T-helper 2 cell treated with Interferon-gamma antibody and Interleukin-4, amounts not matched to agents 5 μg/mL and 100 μg/mL, for 36 hours (primary cell): ENCODE measurements around the gene CLEC2D.
"Not testable (repeated sequence)": the region's sequence is repeated elsewhere in the genome, so short reads cannot be mapped to it uniquely, and the experiment has no call there.

Source experiments
- DNase-seq: peaks from one replicate; pipeline ENCODE4 v3.0.0; 2021; ENCODE audit warnings: low spot score
- H3K27ac Mint-ChIP-seq: one replicate; pipeline ENCODE4 v1.8.0; 2021; ENCODE audit warnings: mild to moderate bottlenecking, mixed read lengths
- H3K27me3 Mint-ChIP-seq: one replicate; pipeline ENCODE4 v1.8.0; 2021; ENCODE audit warnings: low read depth, mixed read lengths
- H3K36me3 Mint-ChIP-seq: one replicate; pipeline ENCODE4 v1.8.0; 2021; ENCODE audit warnings: low read depth, mixed read lengths
- H3K4me1 Mint-ChIP-seq: one replicate; pipeline ENCODE4 v1.8.0; 2021; ENCODE audit warnings: low read depth, mixed read lengths
- H3K4me3 Mint-ChIP-seq: one replicate; pipeline ENCODE4 v1.8.0; 2022; ENCODE audit warnings: mild to moderate bottlenecking, moderate library complexity, mixed read lengths
- H3K9me3 Mint-ChIP-seq: one replicate; pipeline ENCODE4 v1.8.0; 2021; ENCODE audit warnings: mixed read lengths

Gene CLEC2D

GRCh38 chr12:9699269-9699897, 29.9 kb downstream of the CLEC2D start:
- Mint-ChIP-seq H3K27me3 (no peaks in the 10 kb centered on the region), H3K4me1 (peaks cover 63% of the 10 kb centered on the region), H3K4me3 (no peak overlapping the region), H3K27ac (peak overlapping the region; percentile 64), H3K9me3 (peaks cover 29% of the 10 kb centered on the region), H3K36me3 (peaks cover 56% of the 10 kb centered on the region)
- DNase-seq: no peak

- Mint-ChIP-seq H3K27me3 (no peaks in the 10 kb centered on the region), H3K36me3 (peaks cover 51% of the 10 kb centered on the region), H3K9me3 (peaks cover 33% of the 10 kb centered on the region), H3K27ac (no peak overlapping the region), H3K4me3 (no peak overlapping the region), H3K4me1 (peaks cover 63% of the 10 kb centered on the region)
- DNase-seq: no peak
These were observed 30.5 kb downstream of the CLEC2D start for GRCh38 chr12:9699898-9700605.

DNA sequence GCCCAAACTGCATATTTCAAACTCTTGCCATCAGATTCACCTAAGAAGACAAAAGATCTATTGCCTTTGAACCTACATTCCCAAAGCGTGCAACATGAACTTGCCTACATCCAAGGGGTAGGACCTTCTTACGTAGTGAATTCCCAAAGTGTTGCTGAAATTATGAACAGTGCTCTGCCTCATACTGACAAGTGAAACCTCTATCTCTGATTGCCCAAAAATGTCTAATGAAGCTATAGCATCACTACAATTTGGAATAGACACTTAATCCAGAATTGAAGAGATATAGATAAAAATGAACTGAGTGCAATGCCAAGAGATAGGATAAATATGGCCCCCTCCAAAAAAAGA, 31.1 kb downstream of the CLEC2D start:
- Mint-ChIP-seq H3K4me1 (peaks cover 64% of the 10 kb centered on the region), H3K9me3 (peaks cover 33% of the 10 kb centered on the region), H3K27ac (peak overlapping the region; percentile 59), H3K4me3 (peak overlapping the region; percentile 30), H3K27me3 (no peaks in the 10 kb centered on the region), H3K36me3 (peaks cover 51% of the 10 kb centered on the region)
- no peak for DNase-seq

- peaks cover 68% of the 10 kb centered on the region for H3K4me1 Mint-ChIP-seq
- peak overlapping the region; percentile 82 for H3K27ac Mint-ChIP-seq
- H3K36me3 Mint-ChIP-seq: peaks cover 50% of the 10 kb centered on the region
- no peak for DNase-seq
- peaks cover 29% of the 10 kb centered on the region for H3K9me3 Mint-ChIP-seq
- H3K4me3 Mint-ChIP-seq: peak overlapping the region; percentile 60
- H3K27me3 Mint-ChIP-seq: no peaks in the 10 kb centered on the region
These were observed 32.1 kb downstream of the CLEC2D start for GRCh38 chr12:9701380-9702154.

DNA sequence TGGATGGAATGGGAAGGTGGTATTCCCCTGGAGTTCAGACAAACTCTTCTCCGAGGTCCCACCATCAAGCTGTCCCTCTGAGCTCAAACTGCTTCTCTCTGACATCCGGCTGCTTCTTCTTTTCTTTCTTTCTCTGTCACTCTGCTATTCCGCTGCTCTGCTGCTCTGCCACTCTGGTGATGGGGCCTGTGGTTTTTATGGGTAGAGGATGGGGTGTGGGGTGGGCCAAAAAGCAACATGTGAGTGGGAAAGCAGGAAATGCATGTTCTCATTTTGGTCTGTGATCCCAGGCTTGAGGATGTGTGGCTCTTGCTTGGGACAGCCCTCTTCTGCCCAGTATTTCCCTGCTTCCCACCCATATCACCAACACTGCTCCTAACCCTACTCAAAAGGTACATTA, 32.7 kb downstream of the CLEC2D start:
- no peaks in the 10 kb centered on the region for H3K27me3 Mint-ChIP-seq
- peaks cover 47% of the 10 kb centered on the region for H3K36me3 Mint-ChIP-seq
- DNase-seq: no peak
- peak overlapping the region; percentile 82 for H3K27ac Mint-ChIP-seq
- H3K4me3 Mint-ChIP-seq: peak overlapping the region; percentile 60
- H3K4me1 Mint-ChIP-seq: peaks cover 69% of the 10 kb centered on the region
- peaks cover 23% of the 10 kb centered on the region for H3K9me3 Mint-ChIP-seq

DNA sequence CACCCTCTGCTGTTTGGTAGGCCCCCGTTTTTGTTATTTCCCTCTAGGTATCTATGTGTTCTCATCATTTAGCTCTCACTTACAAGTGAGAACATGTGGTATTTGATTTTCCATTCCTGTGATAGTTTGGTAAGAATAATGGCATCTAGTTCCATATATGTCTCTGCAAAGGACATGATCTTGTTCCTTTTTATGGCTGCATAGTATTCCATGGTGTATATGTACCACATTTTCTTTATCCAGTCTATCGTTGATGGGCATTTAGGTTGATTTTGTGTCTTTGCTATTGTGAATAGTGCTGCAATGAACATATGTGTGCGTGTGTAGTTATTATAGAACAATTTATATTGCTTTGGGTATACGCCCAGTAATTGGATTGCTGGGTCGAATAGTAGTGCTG, 35.0 kb downstream of the CLEC2D start:
- H3K9me3 Mint-ChIP-seq: peaks cover 17% of the 10 kb centered on the region
- H3K36me3 Mint-ChIP-seq: peaks cover 50% of the 10 kb centered on the region
- DNase-seq, H3K27ac Mint-ChIP-seq, H3K4me3 Mint-ChIP-seq, H3K27me3 Mint-ChIP-seq: not testable (repeated sequence)
- peaks cover 71% of the 10 kb centered on the region for H3K4me1 Mint-ChIP-seq

DNA sequence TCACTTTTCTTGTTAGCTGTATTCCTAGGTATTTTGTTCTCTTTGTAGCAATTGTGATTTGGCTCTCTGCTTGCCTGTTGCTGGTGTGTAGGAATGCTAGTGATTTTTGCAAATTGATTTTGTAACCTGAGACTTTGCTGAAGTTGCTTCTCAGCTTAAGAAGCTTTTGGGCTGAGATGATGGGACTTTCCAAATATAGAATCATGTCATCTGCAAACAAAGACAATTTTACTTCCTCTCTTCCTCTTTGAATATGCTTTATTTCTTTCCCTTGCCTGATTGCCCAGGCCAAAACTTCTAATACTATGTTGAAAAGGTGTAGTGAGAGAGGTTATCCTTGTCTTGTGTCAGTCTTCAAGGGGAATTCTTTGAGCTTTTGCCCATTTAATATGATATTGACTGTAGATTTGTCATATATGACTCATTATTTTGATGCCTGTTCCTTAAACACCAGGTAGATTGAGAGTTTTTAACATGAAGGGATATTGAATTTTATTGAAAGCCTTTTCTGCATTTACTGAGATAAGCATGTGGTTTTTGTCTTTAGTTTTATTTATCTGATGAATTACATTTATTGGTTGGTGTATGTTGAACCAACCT, 36.7 kb downstream of the CLEC2D start:
- DNase-seq: no peak
- Mint-ChIP-seq H3K27me3 (no peaks in the 10 kb centered on the region), H3K27ac (peak overlapping the region; percentile 46), H3K9me3 (peaks cover 17% of the 10 kb centered on the region), H3K4me3 (peak overlapping the region; percentile 13), H3K4me1 (peaks cover 61% of the 10 kb centered on the region), H3K36me3 (peaks cover 50% of the 10 kb centered on the region)

DNA sequence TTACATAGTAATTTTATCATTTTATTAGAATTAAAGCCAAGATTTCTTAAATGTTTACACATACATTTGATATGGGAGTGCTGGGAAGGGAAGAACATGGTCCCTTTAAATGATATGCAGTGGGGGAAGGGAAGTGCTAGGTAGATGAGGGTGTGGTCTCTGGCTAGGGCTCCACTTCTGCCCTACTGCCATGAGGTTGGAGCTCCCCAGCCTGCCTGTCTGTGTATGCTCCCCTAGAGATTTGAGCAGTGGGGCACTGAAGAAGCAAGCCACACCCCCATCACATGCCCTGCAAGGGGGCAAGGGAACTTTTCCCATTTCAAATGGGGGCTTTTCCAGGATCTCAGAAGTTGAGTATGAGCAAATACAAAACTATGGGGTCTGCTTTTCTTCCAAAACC, 37.8 kb downstream of the CLEC2D start:
- Mint-ChIP-seq H3K27ac (peak overlapping the region; percentile 84), H3K9me3 (peaks cover 17% of the 10 kb centered on the region), H3K4me1 (peaks cover 53% of the 10 kb centered on the region), H3K36me3 (peaks cover 52% of the 10 kb centered on the region), H3K4me3 (peak overlapping the region; percentile 61), H3K27me3 (no peaks in the 10 kb centered on the region)
- DNase-seq: no peak

GRCh38 chr12:9707864-9708808, 38.6 kb downstream of the CLEC2D start:
- H3K27me3 Mint-ChIP-seq: no peaks in the 10 kb centered on the region
- H3K4me1 Mint-ChIP-seq: peaks cover 46% of the 10 kb centered on the region
- peaks cover 17% of the 10 kb centered on the region for H3K9me3 Mint-ChIP-seq
- peak overlapping the region; percentile 61 for H3K4me3 Mint-ChIP-seq
- peaks cover 52% of the 10 kb centered on the region for H3K36me3 Mint-ChIP-seq
- H3K27ac Mint-ChIP-seq: peak overlapping the region; percentile 84
- DNase-seq: peak; percentile 44

- Mint-ChIP-seq H3K4me3 (no peak overlapping the region), H3K27me3 (no peaks in the 10 kb centered on the region), H3K36me3 (peaks cover 52% of the 10 kb centered on the region), H3K4me1 (peaks cover 51% of the 10 kb centered on the region), H3K9me3 (peaks cover 17% of the 10 kb centered on the region), H3K27ac (no peak overlapping the region)
- DNase-seq: no peak
These were observed 39.3 kb downstream of the CLEC2D start for GRCh38 chr12:9708853-9709252.

- H3K27ac Mint-ChIP-seq: no peak overlapping the region
- peaks cover 6% of the 10 kb centered on the region for H3K9me3 Mint-ChIP-seq
- peaks cover 44% of the 10 kb centered on the region for H3K4me1 Mint-ChIP-seq
These were observed 41.3 kb downstream of the CLEC2D start for GRCh38 chr12:9710584-9711375.

DNA sequence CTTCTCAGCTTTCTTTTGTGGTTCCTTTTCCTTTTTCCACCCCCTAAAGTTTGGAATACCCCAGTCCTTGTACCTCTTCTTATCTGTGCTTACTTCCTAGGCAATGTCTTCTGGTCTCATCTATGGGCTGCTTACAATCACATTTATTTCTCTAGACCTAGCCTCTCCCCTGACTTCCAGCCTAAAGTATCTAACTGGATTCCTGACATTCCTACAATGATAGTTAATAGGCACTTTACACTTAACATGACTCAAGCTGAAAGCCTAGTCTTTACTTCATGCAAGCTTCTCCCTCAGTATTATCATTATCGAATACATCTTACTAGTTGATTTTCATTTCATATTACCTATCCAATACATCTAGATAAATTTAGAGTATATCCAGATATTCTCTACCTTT, 42.2 kb downstream of the CLEC2D start:
- Mint-ChIP-seq H3K9me3 (no peaks in the 10 kb centered on the region), H3K4me3 (no peak overlapping the region), H3K36me3 (peaks cover 38% of the 10 kb centered on the region), H3K27me3 (no peaks in the 10 kb centered on the region), H3K27ac (no peak overlapping the region), H3K4me1 (peaks cover 36% of the 10 kb centered on the region)
- no peak for DNase-seq

More at GRCh38 chr12:9710584-9711375, 41.3 kb downstream of the CLEC2D start:
- Mint-ChIP-seq H3K4me3 (no peak overlapping the region), H3K36me3 (peaks cover 44% of the 10 kb centered on the region), H3K27me3 (no peaks in the 10 kb centered on the region)
- no peak for DNase-seq
